Esophagus muscularis mucosa (tissue), 4 donors: Measurements from ENCODE around the gene TSC22D2. TPM values are rescaled to one million over a fixed set of nuclear protein-coding genes. Genes with fewer than 3 reads are reported as not detected.
A peak's percentile ranks its signal among the peaks of the same experiment; 100 is the strongest.

ENCODE experiments used
- DNase-seq: peaks from one replicate; pipeline ENCODE4 v3.0.0-alpha.2; 2017; ENCODE audit errors: extremely low spot score
- H3K27ac ChIP-seq, 4 donors: fragments of 200-600 bp; sonication (generic); replicated peaks in 1 of 4; 1 replicate in 3 of 4; 2 replicates in 1 of 4; pipeline ENCODE4 v1.5.1; 2016 to 2019; ENCODE audit warnings: mild to moderate bottlenecking in 1 of 4
- H3K27me3 ChIP-seq, 4 donors: fragments of 200-600 bp; sonication (generic); one replicate each; pipeline versions ENCODE4 v1.5.1 to v1.6.0; 2016 to 2019
- H3K36me3 ChIP-seq, 4 donors: fragments of 200-600 bp; sonication (generic); one replicate each; pipeline ENCODE4 v1.5.1; 2016 to 2019
- H3K4me1 ChIP-seq, 4 donors: fragments of 200-600 bp; sonication (generic); one replicate each; pipeline ENCODE4 v1.5.1; 2016 to 2019
- H3K4me3 ChIP-seq, 4 donors: fragments of 200-600 bp; sonication (generic); 1 replicate in 2 of 4; 2 replicates in 2 of 4; pipeline ENCODE4 v1.5.1; 2016 to 2019; ENCODE audit warnings: mild to moderate bottlenecking in 4 of 4, moderate library complexity in 1 of 4
- H3K9me3 ChIP-seq, 4 donors: fragments of 200-600 bp; sonication (generic); 1 replicate in 3 of 4; 2 replicates in 1 of 4; pipeline ENCODE4 v1.5.1; 2016 to 2019
- EP300 ChIP-seq: sonication (generic); formaldehyde crosslinking; IDR thresholded peaks from one replicate; pipeline ENCODE4 v1.6.1; 2017; ENCODE audit warnings: antibody characterized with exemption
- POLR2A ChIP-seq: fragments of 450-650 bp; IDR thresholded peaks from one replicate; pipeline ENCODE4 v1.6.1; 2017; ENCODE audit warnings: antibody characterized with exemption, moderate library complexity, mild to moderate bottlenecking, low read depth
- POLR2AphosphoS5 ChIP-seq, 2 donors: sonication (generic); formaldehyde crosslinking; IDR thresholded peaks; one replicate each; pipeline ENCODE4 v1.6.1; 2017; ENCODE audit warnings: antibody characterized with exemption in 2 of 2
- WGBS: methylation state at CpG from one replicate; pipeline ENCODE4 v1.1.5; 2018; 5-methylcytosine and 5-hydroxymethylcytosine counted together
- intact Hi-C: fragments of 100-400 bp; cut with DNase I; formaldehyde crosslinking; loops from one replicate; pipeline ENCODE4 v1.15.1; 2023
- total RNA-seq, 4 donors: library from RNA; depleted of rRNA; stranded (reverse); fragments of >200 nt; gene quantifications; one replicate each; pipeline versions ENCODE4 v1.1.0 to v1.2.1, GENCODE V29; 2016
- TF ChIP-seq, protein P1 (sequence below), 3 experiments: fragments of 200-600 bp in 2 of 3; fragments of 450-650 bp in 1 of 3; sonication (generic) in 2 of 3; IDR thresholded peaks; one replicate each; pipeline ENCODE4 v1.5.1; 2017 to 2019; ENCODE audit warnings: antibody characterized with exemption in 3 of 3, mild to moderate bottlenecking in 2 of 3, moderate library complexity in 1 of 3

Gene TSC22D2
- 10 to 100 TPM; 19.1 to 27.1 (median 21.2) TPM for total RNA-seq

- Histone ChIP-seq H3K4me3 (peak within 1 kb of the TSS; percentile 67 to 93 (median 76)), H3K27ac (peak within 1 kb of the TSS; percentile 93 to 100 (median 98)), H3K27me3 (no peaks in the 10 kb centered on the region), H3K4me1 (peaks cover under 1 to 35% (median 26%) of the 10 kb centered on the region in 4 donors), H3K36me3 (no peaks in the 10 kb centered on the region), H3K9me3 (no peaks in the 10 kb centered on the region)
- intact Hi-C loops = loop anchor here (10.0 kb wide), 2 partner anchors 174 to 444 kb away; no protein-coding TSS in a partner anchor
- peak; percentile 98 for DNase-seq
- whole genome bisulfite sequencing = under 1% methylated on average over 31 of the region's 102 CpGs
- TF ChIP-seq POLR2A = peak; percentile 94
- TF ChIP-seq EP300 = no peak
- TF ChIP-seq, protein P1, sequence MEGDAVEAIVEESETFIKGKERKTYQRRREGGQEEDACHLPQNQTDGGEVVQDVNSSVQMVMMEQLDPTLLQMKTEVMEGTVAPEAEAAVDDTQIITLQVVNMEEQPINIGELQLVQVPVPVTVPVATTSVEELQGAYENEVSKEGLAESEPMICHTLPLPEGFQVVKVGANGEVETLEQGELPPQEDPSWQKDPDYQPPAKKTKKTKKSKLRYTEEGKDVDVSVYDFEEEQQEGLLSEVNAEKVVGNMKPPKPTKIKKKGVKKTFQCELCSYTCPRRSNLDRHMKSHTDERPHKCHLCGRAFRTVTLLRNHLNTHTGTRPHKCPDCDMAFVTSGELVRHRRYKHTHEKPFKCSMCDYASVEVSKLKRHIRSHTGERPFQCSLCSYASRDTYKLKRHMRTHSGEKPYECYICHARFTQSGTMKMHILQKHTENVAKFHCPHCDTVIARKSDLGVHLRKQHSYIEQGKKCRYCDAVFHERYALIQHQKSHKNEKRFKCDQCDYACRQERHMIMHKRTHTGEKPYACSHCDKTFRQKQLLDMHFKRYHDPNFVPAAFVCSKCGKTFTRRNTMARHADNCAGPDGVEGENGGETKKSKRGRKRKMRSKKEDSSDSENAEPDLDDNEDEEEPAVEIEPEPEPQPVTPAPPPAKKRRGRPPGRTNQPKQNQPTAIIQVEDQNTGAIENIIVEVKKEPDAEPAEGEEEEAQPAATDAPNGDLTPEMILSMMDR (IDR thresholded peaks at IDR 0.05) = peak in 2 of 3 experiments; percentile 1 to 25
- peak; percentile 98 to 99 for TF ChIP-seq POLR2AphosphoS5 (IDR thresholded peaks at IDR 0.05)
Measured at GRCh38 chr3:150408221-150409124, at the start of gene TSC22D2. Gene TSC22D2 (plus strand): TSS chr3:150408298. CDS start chr3:150409351, 1,053 bp downstream.

DNA sequence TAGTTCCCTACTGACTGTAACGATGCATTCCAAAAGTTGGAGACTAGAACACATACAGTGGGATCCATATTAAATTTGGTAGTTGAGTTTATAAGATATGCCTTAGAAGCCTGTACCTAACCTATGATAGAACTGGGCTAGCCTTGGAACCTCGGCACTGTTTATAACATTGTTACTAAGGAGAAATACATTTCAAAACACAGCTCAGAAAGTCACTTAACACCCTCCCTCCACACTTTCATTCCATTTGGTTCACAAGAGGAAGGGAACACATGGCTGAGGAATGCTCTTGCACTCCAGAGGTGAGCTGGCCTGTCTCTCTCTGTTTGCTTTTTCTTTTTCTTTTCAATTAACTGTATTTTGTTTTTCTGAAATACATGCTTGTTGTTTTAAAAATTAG lies 48.7 kb upstream of the TSC22D2 start:
- no peaks in the 10 kb centered on the region for H3K36me3 ChIP-seq
- 71% methylated on average over 2 of the region's 2 CpGs for WGBS
- H3K27ac ChIP-seq = no peak overlapping the region
- DNase-seq = no peak
- no peaks in the 10 kb centered on the region for H3K4me1 ChIP-seq
- intact Hi-C loops = no loop called here
- no peaks in the 10 kb centered on the region for H3K27me3 ChIP-seq
- TF ChIP-seq POLR2A (no peak), POLR2AphosphoS5 (IDR thresholded peaks at IDR 0.05) (no peak), EP300 (no peak)
- TF ChIP-seq, protein P1 (IDR thresholded peaks at IDR 0.05) = no peak
- no peaks in the 10 kb centered on the region for H3K9me3 ChIP-seq
- no peak overlapping the region for H3K4me3 ChIP-seq

DNA sequence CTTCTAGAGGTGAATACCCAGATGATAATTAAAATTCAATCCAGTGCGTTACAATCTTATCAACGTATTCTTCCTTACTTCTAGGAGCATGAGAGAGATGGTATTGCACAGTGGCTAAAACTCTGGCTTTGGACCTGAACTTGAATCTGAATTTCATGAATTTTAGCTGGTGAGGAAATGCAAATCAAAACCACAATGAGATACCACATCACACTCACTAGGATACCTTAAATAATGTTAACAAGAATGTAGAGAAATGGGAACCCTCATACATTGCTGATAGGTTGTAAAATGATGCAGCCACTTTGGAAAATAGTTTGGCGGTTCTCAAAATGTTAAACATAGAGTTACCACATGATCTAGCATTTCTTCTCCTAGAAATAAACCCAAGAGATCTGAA lies 47.1 kb upstream of the TSC22D2 start:
- Histone ChIP-seq H3K9me3 (no peaks in the 10 kb centered on the region), H3K27ac (no peak overlapping the region), H3K4me3 (no peak overlapping the region), H3K36me3 (no peaks in the 10 kb centered on the region), H3K27me3 (no peaks in the 10 kb centered on the region), H3K4me1 (no peaks in the 10 kb centered on the region)
- intact Hi-C loops = no loop called here
- no peak for DNase-seq
- no peak for TF ChIP-seq POLR2A
- TF ChIP-seq, protein P1 (IDR thresholded peaks at IDR 0.05) = no peak
- WGBS = 96% methylated on average over 3 of the region's 3 CpGs

GRCh38 chr3:150362515-150363302 lies 45.4 kb upstream of the TSC22D2 start:
- no peaks in the 10 kb centered on the region for H3K9me3 ChIP-seq
- intact Hi-C loops = no loop called here
- no peak overlapping the region for H3K4me3 ChIP-seq
- TF ChIP-seq, protein P1 (IDR thresholded peaks at IDR 0.05) = no peak
- TF ChIP-seq EP300 (no peak), POLR2AphosphoS5 (IDR thresholded peaks at IDR 0.05) (no peak), POLR2A (no peak)
- no peaks in the 10 kb centered on the region for H3K36me3 ChIP-seq
- 99% methylated on average over 2 of the region's 2 CpGs for WGBS
- no peak for DNase-seq
- H3K27ac ChIP-seq = no peak overlapping the region
- H3K27me3 ChIP-seq = no peaks in the 10 kb centered on the region
- H3K4me1 ChIP-seq = no peaks in the 10 kb centered on the region
